Measurements from ENCODE around the gene DNASE1L1.

DNA sequence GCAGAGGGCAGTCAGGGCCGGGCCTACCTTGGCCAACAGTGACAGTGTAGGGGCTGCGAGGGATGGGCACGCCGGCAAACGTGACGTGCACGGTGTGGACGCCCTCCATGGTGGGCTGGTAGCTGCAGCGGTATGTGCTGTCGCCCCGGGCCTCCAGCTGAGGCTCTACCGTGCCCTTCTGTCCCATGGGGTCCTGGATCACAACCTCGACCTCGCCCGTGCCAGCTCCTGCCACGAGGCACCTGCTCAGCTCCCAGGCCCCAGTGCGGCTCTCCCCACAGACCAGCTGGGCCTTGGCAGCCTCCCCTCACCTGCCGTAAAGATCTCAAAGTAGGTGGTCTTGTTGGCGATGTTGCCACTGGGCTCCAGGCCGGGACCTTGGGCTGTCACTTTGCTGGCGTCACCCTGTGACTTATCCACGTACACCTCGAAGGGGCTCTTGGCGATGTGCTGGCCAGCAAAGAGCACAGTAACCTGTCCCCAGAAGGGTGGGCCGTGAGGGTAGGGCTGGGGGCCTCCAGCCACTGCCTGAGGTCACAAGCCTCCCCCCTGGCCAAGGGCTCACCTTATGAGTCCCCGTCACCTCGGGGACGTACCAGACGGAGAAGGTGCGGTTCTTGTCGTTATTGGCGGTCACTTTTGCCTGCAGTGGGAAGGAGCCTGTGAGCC lies 42.9 kb downstream of the DNASE1L1 start:
- TF ChIP-seq, protein P1, sequence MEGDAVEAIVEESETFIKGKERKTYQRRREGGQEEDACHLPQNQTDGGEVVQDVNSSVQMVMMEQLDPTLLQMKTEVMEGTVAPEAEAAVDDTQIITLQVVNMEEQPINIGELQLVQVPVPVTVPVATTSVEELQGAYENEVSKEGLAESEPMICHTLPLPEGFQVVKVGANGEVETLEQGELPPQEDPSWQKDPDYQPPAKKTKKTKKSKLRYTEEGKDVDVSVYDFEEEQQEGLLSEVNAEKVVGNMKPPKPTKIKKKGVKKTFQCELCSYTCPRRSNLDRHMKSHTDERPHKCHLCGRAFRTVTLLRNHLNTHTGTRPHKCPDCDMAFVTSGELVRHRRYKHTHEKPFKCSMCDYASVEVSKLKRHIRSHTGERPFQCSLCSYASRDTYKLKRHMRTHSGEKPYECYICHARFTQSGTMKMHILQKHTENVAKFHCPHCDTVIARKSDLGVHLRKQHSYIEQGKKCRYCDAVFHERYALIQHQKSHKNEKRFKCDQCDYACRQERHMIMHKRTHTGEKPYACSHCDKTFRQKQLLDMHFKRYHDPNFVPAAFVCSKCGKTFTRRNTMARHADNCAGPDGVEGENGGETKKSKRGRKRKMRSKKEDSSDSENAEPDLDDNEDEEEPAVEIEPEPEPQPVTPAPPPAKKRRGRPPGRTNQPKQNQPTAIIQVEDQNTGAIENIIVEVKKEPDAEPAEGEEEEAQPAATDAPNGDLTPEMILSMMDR (IDR thresholded peaks at IDR 0.05), result no peak
- no peak for TF ChIP-seq POLR2A (IDR thresholded peaks at IDR 0.05)

Data from stomach (tissue), 4 donors.